Spinal cord (tissue), 10 donors: ENCODE measurements around the gene EYA2. TPM values are rescaled to one million over a fixed set of nuclear protein-coding genes. Genes with fewer than 3 reads are reported as not detected.

Source experiments
- DNase-seq, 6 donors: peaks; one replicate each; pipeline versions ENCODE4 v3.0.0 to v3.0.0-alpha.2; 2013 to 2015; ENCODE audit warnings: low spot score in 6 of 6, low read depth in 4 of 6
- H3K27ac ChIP-seq: one replicate; pipeline ENCODE4 v1.5.1; 2013; ENCODE audit warnings: low read depth, low read length, control low read depth
- H3K27me3 ChIP-seq: one replicate; pipeline ENCODE4 v1.6.1; 2013; ENCODE audit warnings: low read length; ENCODE audit not compliant: control insufficient read depth, insufficient read depth
- H3K36me3 ChIP-seq: one replicate; pipeline ENCODE4 v1.6.1; 2013; ENCODE audit warnings: low read length; ENCODE audit not compliant: control insufficient read depth, insufficient read depth
- H3K4me1 ChIP-seq: one replicate; pipeline ENCODE4 v1.6.1; 2013; ENCODE audit warnings: low read length; ENCODE audit not compliant: control insufficient read depth, insufficient read depth
- H3K4me3 ChIP-seq: one replicate; pipeline ENCODE4 v1.5.1; 2013; ENCODE audit warnings: low read depth, low read length, control low read depth
- H3K9me3 ChIP-seq: one replicate; pipeline ENCODE4 v1.6.1; 2013; ENCODE audit warnings: low read length; ENCODE audit not compliant: control insufficient read depth, insufficient read depth
- WGBS: methylation state at CpG from one replicate; pipeline ENCODE4 v1.1.5; 2013; ENCODE audit warnings: missing lambda C conversion rate; ENCODE audit not compliant: insufficient coverage; 5-methylcytosine and 5-hydroxymethylcytosine counted together
- polyA plus RNA-seq, 2 donors: library from polyadenylated mRNA; unstranded; fragments of 120-200 nt; gene quantifications; one replicate each; pipeline ENCODE4 v1.2.1, GENCODE V29; 2013; ENCODE audit not compliant: insufficient read length in 2 of 2
- total RNA-seq, 2 donors: library from RNA; depleted of rRNA in 1 of 2; stranded (reverse); fragments of 120-200 nt in 1 of 2; fragments of >200 nt in 1 of 2; gene quantifications; one replicate each; pipeline versions ENCODE4 v1.2.3 to v1.2.4, GENCODE V29; 2013 to 2014
- donor health status: healthy.

Gene EYA2
- total and polyA plus RNA-seq, 4 donors = 10.7 to 32.7 (median 25.0) TPM

DNA sequence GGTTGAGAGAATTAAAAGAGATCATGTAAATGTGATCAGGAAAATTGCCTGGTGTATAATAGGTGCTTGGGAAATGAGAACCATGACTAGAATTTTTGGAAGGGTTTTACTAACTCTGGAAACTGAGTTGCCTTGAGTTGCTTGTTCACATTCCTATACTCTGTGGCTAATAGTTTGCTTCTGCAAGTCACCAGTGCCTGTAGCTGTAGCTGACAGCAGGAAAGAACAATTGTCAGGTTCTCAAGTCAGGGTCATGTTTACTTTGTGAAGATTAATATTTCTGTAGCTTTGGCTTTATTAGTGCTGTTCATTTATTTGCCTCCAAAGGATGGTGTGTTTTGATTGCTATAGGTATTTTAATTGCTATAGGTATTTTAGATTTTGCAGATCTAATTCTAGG lies 86.5 kb downstream of the EYA2 start:
- Histone ChIP-seq H3K36me3 (peaks cover 2% of the 10 kb centered on the region), H3K4me1 (peaks cover 11% of the 10 kb centered on the region), H3K27me3 (no peaks in the 10 kb centered on the region), H3K27ac (no peak overlapping the region), H3K4me3 (no peak overlapping the region), H3K9me3 (peaks cover 6% of the 10 kb centered on the region)
- DNase-seq = no peak

- 88% methylated on average over 1 of the region's 1 CpG for WGBS
- Histone ChIP-seq H3K27ac (no peak overlapping the region), H3K27me3 (no peaks in the 10 kb centered on the region), H3K36me3 (peaks cover 2% of the 10 kb centered on the region), H3K4me1 (peaks cover 9% of the 10 kb centered on the region), H3K9me3 (peaks cover 6% of the 10 kb centered on the region), H3K4me3 (no peak overlapping the region)
- DNase-seq = no peak
Measured at GRCh38 chr20:46983466-46983865, 88.8 kb downstream of the EYA2 start.

GRCh38 chr20:46984405-46984804 lies 89.8 kb downstream of the EYA2 start:
- WGBS = no CpG with 5 or more reads among the region's 1 CpG
- Histone ChIP-seq H3K4me1 (no peaks in the 10 kb centered on the region), H3K27me3 (no peaks in the 10 kb centered on the region), H3K4me3 (no peak overlapping the region), H3K9me3 (peaks cover 6% of the 10 kb centered on the region), H3K27ac (no peak overlapping the region), H3K36me3 (no peaks in the 10 kb centered on the region)
- no peak for DNase-seq

- Histone ChIP-seq H3K4me3 (no peak overlapping the region), H3K4me1 (no peaks in the 10 kb centered on the region), H3K27ac (no peak overlapping the region), H3K27me3 (no peaks in the 10 kb centered on the region), H3K9me3 (peaks cover 6% of the 10 kb centered on the region), H3K36me3 (no peaks in the 10 kb centered on the region)
- no peak for DNase-seq
- no CpG with 5 or more reads among the region's 2 CpGs for WGBS
Measured at GRCh38 chr20:46985250-46985649, 90.6 kb downstream of the EYA2 start.

DNA sequence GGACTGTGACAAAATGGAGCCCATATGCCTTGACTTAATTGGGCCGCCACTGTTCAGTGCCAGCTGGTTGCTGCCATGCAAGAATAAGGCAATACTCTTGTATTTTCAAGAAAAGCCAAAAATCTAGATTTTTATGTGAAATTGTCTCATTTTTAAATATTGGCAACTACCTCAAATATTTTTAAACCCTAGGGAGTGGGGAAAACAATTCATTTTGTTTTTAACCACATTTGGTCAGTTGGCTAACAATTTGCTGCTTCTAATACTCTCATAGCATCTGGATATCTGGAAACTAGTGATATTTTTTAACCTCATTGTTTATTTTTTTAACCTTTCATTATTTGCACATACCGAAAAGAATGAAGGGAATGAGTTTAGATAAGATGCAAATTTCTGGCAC lies 91.0 kb downstream of the EYA2 start:
- no peak overlapping the region for H3K27ac ChIP-seq
- no peak overlapping the region for H3K4me3 ChIP-seq
- DNase-seq = no peak
- no peaks in the 10 kb centered on the region for H3K36me3 ChIP-seq
- no peaks in the 10 kb centered on the region for H3K27me3 ChIP-seq
- peaks cover 6% of the 10 kb centered on the region for H3K9me3 ChIP-seq
- no peaks in the 10 kb centered on the region for H3K4me1 ChIP-seq
- no CpG with 5 or more reads among the region's 2 CpGs for WGBS

DNA sequence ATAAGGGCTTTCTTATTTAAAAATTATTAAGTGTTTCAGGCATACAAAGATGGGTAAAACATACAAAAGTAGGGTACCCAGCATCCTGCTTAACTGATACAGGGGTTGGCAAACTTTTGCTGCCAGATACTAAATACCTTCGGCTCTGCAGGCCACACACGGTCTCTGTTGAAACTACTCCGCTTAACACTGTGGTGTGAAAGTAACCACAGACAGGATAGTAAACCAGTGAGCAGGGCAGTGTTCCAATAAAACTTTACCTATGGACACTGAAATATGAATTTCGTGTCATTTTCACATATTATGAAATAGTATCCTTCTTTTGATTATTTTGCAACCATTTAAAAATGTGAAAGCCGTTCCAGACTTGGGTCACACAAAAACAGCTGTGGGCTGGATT lies 92.4 kb downstream of the EYA2 start:
- Histone ChIP-seq H3K9me3 (peaks cover 6% of the 10 kb centered on the region), H3K27me3 (no peaks in the 10 kb centered on the region), H3K27ac (no peak overlapping the region), H3K4me1 (no peaks in the 10 kb centered on the region), H3K36me3 (no peaks in the 10 kb centered on the region), H3K4me3 (no peak overlapping the region)
- DNase-seq = no peak
- 83% methylated on average over 2 of the region's 5 CpGs for WGBS

DNA sequence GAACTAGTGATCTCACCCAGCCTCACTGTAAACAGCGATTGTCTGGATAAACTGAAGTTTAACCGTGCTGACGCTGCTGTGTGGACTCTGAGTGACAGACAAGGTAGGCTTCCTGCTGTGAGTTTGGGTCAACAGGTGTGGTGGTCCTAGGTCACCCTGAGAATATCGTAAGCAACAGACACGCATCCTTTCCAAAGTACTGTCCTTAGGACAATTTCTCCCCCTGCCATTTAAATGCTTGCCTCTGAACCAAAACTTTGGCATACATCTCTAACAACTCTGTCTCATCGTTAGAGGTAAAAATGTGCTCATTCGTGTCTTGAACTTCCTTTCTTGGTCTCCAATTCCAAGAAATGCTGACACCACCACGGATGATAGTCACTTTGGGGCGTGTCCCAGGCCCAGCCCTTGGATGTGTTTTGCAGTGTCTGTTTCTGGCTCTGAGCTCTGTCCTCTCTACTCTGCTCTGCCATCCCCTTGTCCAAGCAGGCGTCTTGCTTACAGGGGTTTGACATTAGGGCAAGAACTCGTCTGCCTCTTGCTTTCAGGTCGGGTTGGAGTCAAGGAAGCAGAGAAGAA lies 95.5 kb downstream of the EYA2 start:
- no peaks in the 10 kb centered on the region for H3K36me3 ChIP-seq
- WGBS = 30% methylated on average over 9 of the region's 12 CpGs
- H3K4me1 ChIP-seq = no peaks in the 10 kb centered on the region
- no peak overlapping the region for H3K4me3 ChIP-seq
- no peaks in the 10 kb centered on the region for H3K27me3 ChIP-seq
- H3K9me3 ChIP-seq = no peaks in the 10 kb centered on the region
- no peak overlapping the region for H3K27ac ChIP-seq
- DNase-seq = peak in 1 of 6 donors; percentile 36

DNA sequence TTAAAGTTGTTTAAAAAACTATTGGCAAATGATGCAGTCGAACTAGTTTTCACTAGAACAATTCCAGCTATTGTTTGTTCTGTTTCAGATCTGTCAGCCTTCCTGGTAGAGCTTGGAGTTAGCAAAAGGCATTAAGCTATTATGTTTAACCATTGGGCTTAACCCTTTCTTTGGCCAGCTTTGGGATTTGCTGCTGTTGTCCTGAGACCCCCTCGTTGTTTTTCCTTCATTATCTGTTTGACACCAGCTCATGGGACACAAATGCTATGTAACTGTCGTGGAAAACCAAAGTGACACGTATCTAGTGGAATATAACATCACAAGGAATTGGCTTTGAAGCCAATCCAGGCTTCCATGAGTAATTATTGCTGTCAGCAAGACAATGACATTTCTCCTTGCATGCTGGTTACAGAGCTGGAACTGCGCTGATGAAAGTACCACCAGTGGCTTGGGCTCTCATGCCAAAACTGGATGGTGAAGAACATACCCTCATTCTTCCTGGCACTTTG lies 96.0 kb downstream of the EYA2 start:
- DNase-seq = peak in 2 of 6 donors; percentile 14 to 16
- Histone ChIP-seq H3K4me1 (no peaks in the 10 kb centered on the region), H3K4me3 (no peak overlapping the region), H3K9me3 (no peaks in the 10 kb centered on the region), H3K27ac (no peak overlapping the region), H3K27me3 (no peaks in the 10 kb centered on the region), H3K36me3 (no peaks in the 10 kb centered on the region)
- WGBS = 45% methylated on average over 4 of the region's 5 CpGs

GRCh38 chr20:46991168-46991567 lies 96.5 kb downstream of the EYA2 start:
- Histone ChIP-seq H3K27ac (no peak overlapping the region), H3K36me3 (no peaks in the 10 kb centered on the region), H3K9me3 (no peaks in the 10 kb centered on the region), H3K27me3 (no peaks in the 10 kb centered on the region), H3K4me3 (no peak overlapping the region), H3K4me1 (no peaks in the 10 kb centered on the region)
- DNase-seq = no peak
- 43% methylated on average over 1 of the region's 3 CpGs for WGBS

DNA sequence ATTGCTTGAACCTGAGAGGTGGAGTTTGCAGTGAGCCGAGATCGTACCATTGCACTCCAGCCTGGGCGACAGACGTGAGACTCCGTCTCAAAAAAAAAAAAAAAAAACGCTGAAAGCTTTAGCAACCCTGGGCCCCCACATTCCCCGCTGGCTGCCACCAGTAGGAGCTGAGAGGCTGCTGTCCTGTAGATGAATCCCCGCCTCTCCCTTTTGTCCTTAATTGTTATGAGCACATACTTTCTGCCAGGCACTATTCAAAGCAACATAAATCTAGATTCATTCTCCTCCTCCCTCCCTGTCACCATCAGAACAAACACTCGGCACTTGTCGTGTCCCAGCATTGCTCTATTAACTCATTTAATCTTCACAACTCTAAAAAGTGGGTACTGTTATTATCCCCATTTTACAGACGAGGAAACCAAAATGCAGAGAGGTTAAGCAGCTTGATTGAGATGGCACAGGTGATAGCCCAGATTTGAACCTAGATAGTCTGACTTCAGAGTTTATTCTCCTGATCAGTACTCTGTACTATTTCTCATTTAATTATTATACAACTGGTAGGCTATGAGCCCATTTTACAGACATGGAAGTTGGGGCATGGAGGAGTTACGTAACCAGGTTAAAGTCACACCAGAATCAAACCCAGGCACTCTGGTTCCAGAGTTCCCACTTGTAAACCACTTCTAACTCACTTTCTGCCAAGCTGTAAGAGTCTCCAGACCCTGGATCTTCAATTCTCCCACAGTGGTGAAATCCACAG lies 97.4 kb downstream of the EYA2 start:
- H3K27me3 ChIP-seq = no peaks in the 10 kb centered on the region
- no peaks in the 10 kb centered on the region for H3K36me3 ChIP-seq
- H3K4me3 ChIP-seq = no peak overlapping the region
- H3K27ac ChIP-seq = no peak overlapping the region
- H3K4me1 ChIP-seq = no peaks in the 10 kb centered on the region
- no peak for DNase-seq
- WGBS = 58% methylated on average over 6 of the region's 12 CpGs
- H3K9me3 ChIP-seq = no peaks in the 10 kb centered on the region
